ENCODE measurements around the gene ADAM10.

DNA sequence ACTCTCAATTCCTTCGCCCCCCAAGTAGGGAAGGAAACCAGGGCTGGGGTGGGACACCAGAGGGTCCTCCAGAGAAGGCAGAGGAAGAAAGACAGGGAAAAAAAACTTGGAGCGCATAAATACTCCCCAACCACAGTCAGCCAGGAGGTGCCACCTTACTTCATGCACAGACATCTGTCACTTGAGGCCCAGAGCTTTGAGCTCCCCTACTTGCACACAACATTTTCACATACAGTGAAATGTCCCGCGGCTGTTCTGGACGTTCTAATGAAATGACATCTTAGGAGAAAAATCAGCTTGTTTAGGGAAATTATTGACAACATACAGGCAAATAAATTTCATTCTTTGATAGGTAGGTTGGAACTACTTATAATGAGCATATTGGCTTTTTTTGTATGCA is 204.8 kb downstream of the ADAM10 start:
- TF ChIP-seq, protein P1, sequence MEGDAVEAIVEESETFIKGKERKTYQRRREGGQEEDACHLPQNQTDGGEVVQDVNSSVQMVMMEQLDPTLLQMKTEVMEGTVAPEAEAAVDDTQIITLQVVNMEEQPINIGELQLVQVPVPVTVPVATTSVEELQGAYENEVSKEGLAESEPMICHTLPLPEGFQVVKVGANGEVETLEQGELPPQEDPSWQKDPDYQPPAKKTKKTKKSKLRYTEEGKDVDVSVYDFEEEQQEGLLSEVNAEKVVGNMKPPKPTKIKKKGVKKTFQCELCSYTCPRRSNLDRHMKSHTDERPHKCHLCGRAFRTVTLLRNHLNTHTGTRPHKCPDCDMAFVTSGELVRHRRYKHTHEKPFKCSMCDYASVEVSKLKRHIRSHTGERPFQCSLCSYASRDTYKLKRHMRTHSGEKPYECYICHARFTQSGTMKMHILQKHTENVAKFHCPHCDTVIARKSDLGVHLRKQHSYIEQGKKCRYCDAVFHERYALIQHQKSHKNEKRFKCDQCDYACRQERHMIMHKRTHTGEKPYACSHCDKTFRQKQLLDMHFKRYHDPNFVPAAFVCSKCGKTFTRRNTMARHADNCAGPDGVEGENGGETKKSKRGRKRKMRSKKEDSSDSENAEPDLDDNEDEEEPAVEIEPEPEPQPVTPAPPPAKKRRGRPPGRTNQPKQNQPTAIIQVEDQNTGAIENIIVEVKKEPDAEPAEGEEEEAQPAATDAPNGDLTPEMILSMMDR (IDR thresholded peaks at IDR 0.05) = no peak
- TF ChIP-seq POLR2A (IDR thresholded peaks at IDR 0.05) = no peak
- no peak for TF ChIP-seq POLR2AphosphoS5 (IDR thresholded peaks at IDR 0.05)
